ENCODE data around the gene CARS1.
A peak's percentile ranks its signal among the peaks of the same experiment; 100 is the strongest.

The CARS1 gene

GRCh38 chr11:2961080-2961479 is 96.1 kb downstream of the CARS1 start:
- Histone ChIP-seq H3K36me3 (ENCODE audit: control insufficient read depth in 2 of 2, insufficient read depth in 2 of 2, low read length in 2 of 2) (peaks cover 79 to 81% of the 10 kb centered on the region in 2 donors), H3K9me3 (ENCODE audit: control insufficient read depth in 2 of 2, low read length in 2 of 2) (no peaks in the 10 kb centered on the region), H3K27ac (ENCODE audit: low read depth in 2 of 2, low read length in 2 of 2) (no peak overlapping the region), H3K4me1 (ENCODE audit: control insufficient read depth in 2 of 2, insufficient read depth in 2 of 2, low read length in 2 of 2) (no peaks in the 10 kb centered on the region), H3K9ac (ENCODE audit: low read depth in 1 of 2, low read length in 2 of 2) (no peak overlapping the region), H3K4me3 (ENCODE audit: low read length in 2 of 2) (no peak overlapping the region), H3K27me3 (ENCODE audit: control insufficient read depth in 2 of 2, insufficient read depth in 2 of 2, low read length in 2 of 2) (no peaks in the 10 kb centered on the region)

DNA sequence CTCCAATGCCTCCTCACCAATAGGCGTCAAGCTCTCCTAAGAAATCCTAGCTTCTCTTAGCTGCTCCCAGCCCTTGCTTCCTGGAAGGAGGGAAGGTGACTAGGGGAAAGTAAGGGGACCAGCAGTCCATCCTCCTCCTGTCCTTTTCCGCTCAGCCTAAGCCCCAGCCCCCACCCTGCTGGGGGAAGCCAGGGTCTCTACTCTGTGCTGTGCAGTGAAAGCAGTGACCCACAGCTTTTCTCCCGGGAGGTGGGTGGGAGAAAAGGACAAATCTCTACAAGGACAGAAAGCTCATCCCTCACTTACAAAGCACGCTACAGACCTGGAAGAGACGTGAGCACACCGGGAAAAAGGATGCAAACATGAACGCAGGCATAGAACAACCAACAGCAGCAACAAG is 97.1 kb downstream of the CARS1 start:
- no peak overlapping the region for H3K27ac ChIP-seq (ENCODE audit: low read depth in 2 of 2, low read length in 2 of 2)
- H3K9ac ChIP-seq (ENCODE audit: low read depth in 1 of 2, low read length in 2 of 2) = no peak overlapping the region
- H3K27me3 ChIP-seq (ENCODE audit: control insufficient read depth in 2 of 2, insufficient read depth in 2 of 2, low read length in 2 of 2) = no peaks in the 10 kb centered on the region
- no peaks in the 10 kb centered on the region for H3K4me1 ChIP-seq (ENCODE audit: control insufficient read depth in 2 of 2, insufficient read depth in 2 of 2, low read length in 2 of 2)
- no peaks in the 10 kb centered on the region for H3K9me3 ChIP-seq (ENCODE audit: control insufficient read depth in 2 of 2, low read length in 2 of 2)
- peaks cover 79 to 81% of the 10 kb centered on the region in 2 donors for H3K36me3 ChIP-seq (ENCODE audit: control insufficient read depth in 2 of 2, insufficient read depth in 2 of 2, low read length in 2 of 2)
- no peak overlapping the region for H3K4me3 ChIP-seq (ENCODE audit: low read length in 2 of 2)

DNA sequence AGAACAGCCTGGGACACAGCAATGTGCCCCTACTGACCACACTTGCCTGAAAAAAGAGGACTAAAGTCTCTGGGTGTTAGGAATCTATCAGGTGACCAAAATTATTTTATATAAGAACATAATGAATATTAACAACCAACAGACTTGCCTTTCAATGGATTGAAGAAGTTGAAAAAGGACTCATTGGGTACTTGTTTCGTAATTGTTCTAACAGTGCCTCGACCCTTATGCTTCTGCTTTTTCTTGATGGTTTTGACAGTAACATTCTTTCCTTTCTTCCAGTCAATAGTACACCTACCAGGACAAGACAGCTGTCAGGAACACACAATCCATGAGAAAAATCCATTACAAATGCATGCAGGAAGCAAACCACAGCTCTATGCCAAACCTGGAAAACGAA is 99.0 kb downstream of the CARS1 start:
- Histone ChIP-seq H3K4me3 (ENCODE audit: low read length in 2 of 2) (no peak overlapping the region), H3K9me3 (ENCODE audit: control insufficient read depth in 2 of 2, low read length in 2 of 2) (no peaks in the 10 kb centered on the region), H3K36me3 (ENCODE audit: control insufficient read depth in 2 of 2, insufficient read depth in 2 of 2, low read length in 2 of 2) (peaks cover 81% of the 10 kb centered on the region in 2 donors), H3K4me1 (ENCODE audit: control insufficient read depth in 2 of 2, insufficient read depth in 2 of 2, low read length in 2 of 2) (no peaks in the 10 kb centered on the region), H3K9ac (ENCODE audit: low read depth in 1 of 2, low read length in 2 of 2) (no peak overlapping the region), H3K27me3 (ENCODE audit: control insufficient read depth in 2 of 2, insufficient read depth in 2 of 2, low read length in 2 of 2) (no peaks in the 10 kb centered on the region), H3K27ac (ENCODE audit: low read depth in 2 of 2, low read length in 2 of 2) (no peak overlapping the region)

GRCh38 chr11:2955906-2956476 is 101.2 kb downstream of the CARS1 start:
- Histone ChIP-seq H3K4me1 (ENCODE audit: control insufficient read depth in 2 of 2, insufficient read depth in 2 of 2, low read length in 2 of 2) (peaks cover 0 to 2% of the 10 kb centered on the region in 2 donors), H3K27me3 (ENCODE audit: control insufficient read depth in 2 of 2, insufficient read depth in 2 of 2, low read length in 2 of 2) (no peaks in the 10 kb centered on the region), H3K36me3 (ENCODE audit: control insufficient read depth in 2 of 2, insufficient read depth in 2 of 2, low read length in 2 of 2) (peaks cover 89 to 97% of the 10 kb centered on the region in 2 donors), H3K9me3 (ENCODE audit: control insufficient read depth in 2 of 2, low read length in 2 of 2) (no peaks in the 10 kb centered on the region), H3K27ac (ENCODE audit: low read depth in 2 of 2, low read length in 2 of 2) (no peak overlapping the region), H3K9ac (ENCODE audit: low read depth in 1 of 2, low read length in 2 of 2) (no peak overlapping the region), H3K4me3 (ENCODE audit: low read length in 2 of 2) (no peak overlapping the region)

DNA sequence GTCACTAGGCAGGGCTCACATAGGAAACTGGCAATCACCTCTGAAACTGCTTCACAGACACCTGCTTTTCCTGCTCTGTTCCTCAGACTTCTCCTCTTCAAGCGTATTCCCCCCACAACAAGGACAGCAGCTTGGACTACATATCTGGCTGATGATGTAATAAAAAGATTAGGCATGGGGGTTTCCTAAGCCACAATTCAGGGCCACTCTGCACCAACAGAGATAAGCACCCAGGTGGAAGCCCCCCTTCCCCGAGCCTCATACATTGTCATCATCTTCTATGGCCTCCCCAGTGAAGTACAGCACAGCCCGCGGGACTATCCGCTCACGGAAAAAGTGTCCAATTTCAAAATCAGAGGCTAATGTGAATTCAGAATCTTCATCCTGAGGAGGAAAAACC is 103.0 kb downstream of the CARS1 start:
- Histone ChIP-seq H3K27me3 (ENCODE audit: control insufficient read depth in 2 of 2, insufficient read depth in 2 of 2, low read length in 2 of 2) (no peaks in the 10 kb centered on the region), H3K4me3 (ENCODE audit: low read length in 2 of 2) (no peak overlapping the region), H3K4me1 (ENCODE audit: control insufficient read depth in 2 of 2, insufficient read depth in 2 of 2, low read length in 2 of 2) (peaks cover 0 to 2% of the 10 kb centered on the region in 2 donors), H3K9ac (ENCODE audit: low read depth in 1 of 2, low read length in 2 of 2) (no peak overlapping the region), H3K36me3 (ENCODE audit: control insufficient read depth in 2 of 2, insufficient read depth in 2 of 2, low read length in 2 of 2) (peaks cover 84 to 97% of the 10 kb centered on the region in 2 donors), H3K9me3 (ENCODE audit: control insufficient read depth in 2 of 2, low read length in 2 of 2) (no peaks in the 10 kb centered on the region), H3K27ac (ENCODE audit: low read depth in 2 of 2, low read length in 2 of 2) (no peak overlapping the region)

GRCh38 chr11:2952290-2952689 is 104.9 kb downstream of the CARS1 start:
- Histone ChIP-seq H3K9me3 (ENCODE audit: control insufficient read depth in 2 of 2, low read length in 2 of 2) (no peaks in the 10 kb centered on the region), H3K9ac (ENCODE audit: low read depth in 1 of 2, low read length in 2 of 2) (no peak overlapping the region), H3K4me1 (ENCODE audit: control insufficient read depth in 2 of 2, insufficient read depth in 2 of 2, low read length in 2 of 2) (peaks cover 0 to 2% of the 10 kb centered on the region in 2 donors), H3K4me3 (ENCODE audit: low read length in 2 of 2) (no peak overlapping the region), H3K27me3 (ENCODE audit: control insufficient read depth in 2 of 2, insufficient read depth in 2 of 2, low read length in 2 of 2) (no peaks in the 10 kb centered on the region), H3K36me3 (ENCODE audit: control insufficient read depth in 2 of 2, insufficient read depth in 2 of 2, low read length in 2 of 2) (peaks cover 81 to 94% of the 10 kb centered on the region in 2 donors), H3K27ac (ENCODE audit: low read depth in 2 of 2, low read length in 2 of 2) (no peak overlapping the region)

- Histone ChIP-seq H3K9me3 (ENCODE audit: control insufficient read depth in 2 of 2, low read length in 2 of 2) (no peaks in the 10 kb centered on the region), H3K4me1 (ENCODE audit: control insufficient read depth in 2 of 2, insufficient read depth in 2 of 2, low read length in 2 of 2) (peaks cover 0 to 2% of the 10 kb centered on the region in 2 donors), H3K27ac (ENCODE audit: low read depth in 2 of 2, low read length in 2 of 2) (peak overlapping the region in 1 of 2 donors; percentile 39), H3K4me3 (ENCODE audit: low read length in 2 of 2) (no peak overlapping the region), H3K27me3 (ENCODE audit: control insufficient read depth in 2 of 2, insufficient read depth in 2 of 2, low read length in 2 of 2) (no peaks in the 10 kb centered on the region), H3K36me3 (ENCODE audit: control insufficient read depth in 2 of 2, insufficient read depth in 2 of 2, low read length in 2 of 2) (peaks cover 76 to 90% of the 10 kb centered on the region in 2 donors), H3K9ac (ENCODE audit: low read depth in 1 of 2, low read length in 2 of 2) (no peak overlapping the region)
Observed at GRCh38 chr11:2951231-2952110, 105.8 kb downstream of the CARS1 start.
